HL-60/S4 (cell line): ENCODE results near the gene DOCK6.

Experiments
- in situ Hi-C: fragments of 300-500 bp; cut with MboI; formaldehyde crosslinking; loops from 2 replicates; pipeline ENCODE4 v1.14.3; 2022; ENCODE audit warnings: low sequenced_read_pairs

DOCK6 gene

DNA sequence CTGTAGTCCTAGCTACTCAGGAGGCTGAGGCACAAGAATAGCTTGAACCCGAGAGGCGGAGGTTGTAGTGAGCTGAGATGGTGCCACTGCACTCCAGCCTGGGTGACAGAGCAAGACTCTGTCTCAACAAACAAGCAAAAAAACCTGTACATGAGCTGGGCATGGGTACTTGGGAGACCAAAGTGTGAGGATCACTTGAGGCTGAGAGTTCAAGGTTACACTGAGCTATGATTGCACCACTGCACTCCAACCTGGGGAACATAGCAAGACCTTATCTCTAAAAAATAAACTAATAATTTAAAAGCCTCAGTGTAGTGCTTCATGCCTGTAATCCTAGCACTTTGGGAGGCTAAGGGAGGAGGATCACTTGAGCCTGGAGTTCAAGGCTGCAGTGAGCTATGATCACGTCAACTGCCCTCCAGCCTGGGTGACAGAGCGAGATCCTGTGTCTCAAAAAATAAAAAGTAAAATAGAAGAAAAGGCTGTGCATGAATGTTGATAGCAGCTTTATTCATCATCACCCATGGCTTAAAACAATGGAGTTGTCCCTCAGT is 12.3 kb upstream of the DOCK6 start:
- in situ Hi-C loops: no loop called here

DNA sequence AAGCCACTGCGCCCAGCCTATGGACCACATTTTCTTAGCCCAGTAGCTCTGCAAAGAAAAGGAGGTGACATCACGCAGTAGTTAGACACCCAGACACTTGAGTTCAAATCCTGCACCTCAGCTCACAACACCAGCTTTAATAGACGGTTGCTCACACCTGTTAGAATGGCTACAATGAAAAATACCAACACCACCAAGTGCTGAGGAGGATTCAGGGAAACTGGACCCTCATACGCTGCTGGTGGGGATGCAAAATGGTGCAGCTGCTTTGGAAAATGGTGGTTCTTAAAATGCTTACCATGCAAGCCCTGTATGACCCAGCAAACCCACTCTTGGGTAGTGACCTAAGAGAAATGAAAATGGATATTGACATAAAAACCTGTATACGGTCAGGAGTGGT is 11.7 kb upstream of the DOCK6 start:
- in situ Hi-C loops: no loop called here

DNA sequence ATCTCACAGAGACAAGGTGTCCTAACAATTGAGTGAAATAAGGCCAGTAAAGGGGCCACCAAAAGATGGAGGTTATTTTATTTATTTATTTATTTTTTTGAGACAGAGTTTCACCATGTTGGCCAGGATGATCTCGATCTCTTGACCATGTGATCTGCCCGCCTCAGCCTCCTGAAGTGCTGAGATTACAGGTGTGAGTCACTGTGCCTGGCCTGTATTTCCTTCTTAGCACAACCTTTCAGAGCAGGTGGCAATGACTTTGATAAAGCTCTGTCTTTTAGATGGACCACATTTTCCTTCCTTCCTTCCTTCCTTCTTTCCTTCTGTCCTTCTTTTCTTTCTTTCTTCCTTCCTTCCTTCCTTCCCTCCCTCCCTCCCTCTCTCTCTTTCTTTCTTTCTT is 11.0 kb upstream of the DOCK6 start:
- in situ Hi-C loops: no loop called here

DNA sequence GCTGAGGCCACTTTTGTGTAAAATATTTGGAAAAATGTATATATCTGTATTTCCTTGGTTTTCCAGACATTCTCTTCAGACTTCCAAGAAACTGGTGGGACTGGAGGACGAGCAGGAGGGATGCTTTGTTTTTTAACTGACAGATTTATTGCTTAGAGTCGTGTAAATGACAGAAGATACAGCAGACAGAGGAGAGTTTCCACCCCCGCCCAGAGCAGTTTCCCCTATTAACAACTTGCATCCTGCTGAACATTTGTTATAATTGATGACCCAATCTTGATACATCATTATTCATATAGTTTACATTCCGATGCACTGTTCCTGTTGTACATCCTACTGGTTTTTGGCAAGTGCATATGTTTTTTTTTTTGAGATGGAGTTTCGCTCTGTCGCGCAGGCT is 7.1 kb upstream of the DOCK6 start:
- in situ Hi-C loops: no loop called here

DNA sequence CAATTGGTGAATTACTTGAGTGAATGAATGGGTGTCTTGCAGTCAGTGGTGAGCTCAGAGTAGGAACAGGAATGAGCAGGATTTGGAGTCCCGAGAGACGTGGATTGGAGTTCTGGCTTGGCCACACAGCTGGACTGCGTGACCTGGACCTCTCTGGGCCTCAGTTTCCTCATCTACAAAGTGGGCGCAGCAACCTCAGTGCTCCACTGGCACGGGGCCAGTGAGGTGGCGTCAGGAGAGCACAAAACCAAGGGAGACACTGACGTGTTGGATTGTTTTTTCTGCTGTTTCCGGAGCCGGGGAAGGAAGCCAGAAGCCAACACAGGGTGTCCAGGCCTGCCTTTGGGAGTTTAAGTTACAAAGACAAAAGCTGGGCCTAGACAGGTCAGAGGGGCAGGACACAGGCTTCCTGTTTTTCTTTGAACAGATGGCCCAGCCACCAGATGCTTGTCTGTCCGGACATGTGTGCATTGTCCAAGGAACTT is 6.5 kb upstream of the DOCK6 start:
- in situ Hi-C loops: no loop called here

DNA sequence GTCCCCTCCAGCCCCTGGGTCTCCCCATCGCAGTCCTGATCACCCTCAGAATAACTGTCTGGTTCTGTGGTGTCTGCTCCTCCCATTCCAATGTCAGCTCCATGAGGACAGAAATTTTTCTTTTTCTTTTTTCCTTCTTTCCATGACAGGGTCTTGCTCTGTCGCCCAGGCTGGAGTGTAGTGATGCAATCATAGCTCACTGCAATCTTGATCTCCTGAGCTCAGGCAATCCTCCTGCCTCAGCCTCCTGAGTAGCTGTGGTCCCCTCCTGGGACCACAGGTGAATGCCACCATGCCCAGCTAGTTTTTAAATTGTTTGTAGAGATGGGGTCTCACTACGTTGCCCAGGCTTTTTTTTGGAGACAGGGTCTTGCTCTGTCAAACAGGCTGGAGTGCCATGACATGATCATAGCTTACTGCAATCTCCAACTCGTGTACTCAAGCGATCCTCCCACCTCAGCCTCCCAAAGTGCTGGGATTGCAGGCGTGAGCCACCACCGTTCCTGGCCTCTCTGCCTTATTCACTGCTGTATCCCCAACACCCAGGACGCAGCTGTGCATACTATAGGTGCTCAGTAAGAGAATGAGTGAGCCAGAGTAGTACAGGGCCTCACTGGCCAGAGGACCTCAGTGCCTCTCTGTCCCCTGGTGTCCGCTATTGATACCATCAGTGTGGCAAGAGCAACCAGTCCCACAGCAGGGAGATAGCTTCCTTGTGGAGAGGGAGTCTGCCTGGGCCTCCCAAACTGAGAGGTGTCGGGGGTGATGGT is 5.2 kb upstream of the DOCK6 start:
- in situ Hi-C loops: no loop called here

DNA sequence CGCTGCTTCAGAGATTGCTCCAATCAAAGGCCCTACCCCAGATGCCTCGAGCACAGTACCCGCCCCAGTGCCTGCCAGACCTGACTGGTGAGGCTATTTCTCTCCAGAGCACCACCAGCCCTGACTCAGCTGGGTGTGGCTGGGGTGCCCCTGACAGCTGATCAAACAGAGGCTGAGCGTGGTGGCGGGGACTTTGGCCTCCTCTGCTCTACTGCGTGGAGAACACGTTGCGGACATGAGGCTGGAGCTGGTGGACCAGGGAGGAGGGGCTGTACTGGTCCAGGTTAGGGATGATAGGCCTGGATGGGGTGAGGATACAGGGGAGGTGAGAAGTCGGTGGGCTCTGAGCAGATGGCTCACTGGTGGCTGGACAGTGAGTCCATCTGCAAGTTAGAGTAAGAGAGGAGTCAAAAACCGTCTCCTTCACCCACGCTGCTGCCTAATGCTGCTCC is 3.5 kb upstream of the DOCK6 start:
- in situ Hi-C loops: no loop called here

DNA sequence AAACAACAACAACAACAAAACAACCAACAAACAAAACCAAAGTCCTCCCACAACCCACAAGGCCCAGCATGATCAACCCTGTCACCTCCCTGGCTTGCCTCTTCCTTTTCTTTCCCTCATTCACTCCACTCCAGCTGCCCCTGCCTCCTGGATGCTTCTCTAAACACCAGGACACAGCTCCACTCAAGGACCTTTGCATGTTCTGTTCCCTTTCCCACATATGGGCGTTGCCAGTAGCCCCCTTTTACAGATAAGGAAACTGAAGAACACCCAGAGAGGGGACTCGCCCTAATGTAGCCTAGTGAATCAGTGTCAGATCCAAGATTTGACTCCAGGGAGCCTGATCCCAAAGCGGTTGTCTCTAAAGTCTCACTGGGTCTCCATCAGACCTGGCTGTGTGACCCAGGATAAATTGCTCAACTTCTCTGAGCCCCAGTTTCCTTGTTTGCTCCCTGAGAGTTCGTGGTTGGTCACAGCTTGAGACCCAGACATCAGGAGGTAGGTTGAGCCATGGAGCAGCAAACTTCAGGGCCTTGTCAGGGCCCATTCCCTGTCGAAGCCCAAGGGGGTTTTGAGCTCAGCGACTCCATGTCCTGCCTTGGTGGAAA is 3.0 kb upstream of the DOCK6 start:
- in situ Hi-C loops: no loop called here

DNA sequence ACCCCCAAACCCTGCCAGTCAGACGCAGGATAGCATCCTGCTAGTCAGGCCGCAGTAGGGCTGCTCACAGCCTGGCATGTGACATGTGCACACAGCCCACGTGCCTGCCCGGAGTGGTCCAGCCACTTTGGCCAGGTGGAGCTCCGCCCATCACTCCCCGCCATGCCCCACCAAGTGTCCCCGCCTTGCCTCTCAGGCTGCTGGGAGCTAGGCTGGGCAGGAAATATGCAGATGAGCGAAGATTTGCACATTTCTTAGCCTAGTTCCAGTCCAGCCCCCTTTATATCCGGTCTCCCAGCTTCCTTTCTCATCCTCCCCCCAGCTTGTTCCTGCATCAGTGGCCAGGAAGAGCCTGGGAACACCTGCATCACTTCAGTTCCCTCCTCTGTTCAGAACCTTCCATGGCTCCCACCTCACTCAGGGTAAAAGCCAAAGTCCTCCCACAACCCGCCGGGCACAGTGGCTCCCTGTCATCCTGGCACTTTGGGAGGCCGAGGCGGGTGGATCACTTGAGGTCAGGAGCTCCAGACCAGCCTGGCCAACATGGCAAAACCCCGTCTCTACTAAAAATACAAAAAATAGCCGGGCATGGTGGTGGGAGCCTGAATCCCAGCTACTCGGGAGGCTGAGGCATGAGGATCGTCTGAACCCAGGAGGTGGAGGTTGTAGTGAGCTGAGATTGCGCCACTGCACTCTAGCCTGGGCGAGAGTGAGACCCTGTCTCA is 2.3 kb upstream of the DOCK6 start:
- in situ Hi-C loops: no loop called here

DNA sequence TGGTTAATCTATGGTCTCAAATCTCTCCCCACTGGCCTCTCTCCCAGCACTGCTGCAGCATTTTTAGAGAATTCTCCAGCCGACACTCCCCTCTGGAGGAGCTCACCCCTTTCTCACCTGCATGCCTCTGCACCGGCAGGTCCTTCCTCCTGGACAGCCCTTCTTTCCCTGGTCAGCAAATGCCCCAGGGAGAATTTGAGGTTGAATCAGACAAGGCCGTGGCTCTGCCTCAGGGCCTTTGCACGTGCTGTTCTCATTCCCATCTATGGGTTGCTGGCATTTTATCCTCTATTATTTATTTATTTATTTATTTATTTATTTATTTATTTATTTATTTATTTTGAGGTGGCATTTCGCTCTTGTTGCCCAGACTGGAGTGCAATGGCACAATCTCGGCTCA is 1.4 kb upstream of the DOCK6 start:
- in situ Hi-C loops: no loop called here

DNA sequence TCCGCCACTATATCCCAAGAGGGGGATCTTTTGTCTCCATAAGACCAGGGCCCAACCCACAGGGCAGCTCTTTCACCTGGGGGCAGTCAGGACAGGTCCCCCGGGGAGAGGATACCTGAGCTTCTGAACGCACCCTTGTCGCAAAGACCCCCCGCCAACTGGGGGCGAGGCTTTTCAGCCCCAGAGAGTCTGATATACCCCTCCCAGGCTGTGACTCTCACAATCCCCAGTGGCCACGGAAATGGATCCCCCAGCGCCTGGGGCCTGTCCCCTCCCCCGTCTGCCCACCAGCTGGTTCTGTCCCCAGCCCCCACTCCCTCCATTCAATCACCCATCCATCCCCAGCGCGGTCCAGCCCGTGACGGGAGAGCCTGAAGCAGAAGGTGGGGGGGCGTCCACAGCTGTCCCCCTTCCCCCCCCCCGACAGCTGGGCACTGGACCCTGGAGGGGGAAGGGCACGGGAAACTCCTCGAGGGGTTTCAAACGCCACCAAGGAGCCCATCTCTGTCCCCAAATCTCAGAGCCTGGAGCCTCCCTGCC is 823 bp downstream of the DOCK6 start:
- in situ Hi-C loops: no loop called here

DNA sequence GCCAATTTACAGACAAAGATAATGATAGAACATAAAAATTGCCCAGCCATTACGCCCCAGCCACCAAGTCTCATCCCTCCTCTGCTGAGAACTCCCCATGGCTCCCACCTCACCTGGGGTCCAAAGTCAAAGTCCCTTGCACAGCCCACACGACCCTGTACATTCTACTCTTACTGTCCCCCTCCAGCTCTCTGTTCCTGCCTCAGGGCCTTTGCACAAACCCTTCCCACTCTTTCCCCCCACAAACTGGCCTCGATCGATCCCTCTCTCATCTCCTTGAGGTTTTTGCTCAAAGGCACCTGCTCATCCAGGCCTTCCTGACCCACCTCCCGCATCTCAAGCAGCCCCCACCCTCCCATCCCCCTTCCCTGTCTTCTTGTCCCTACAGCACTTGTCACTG is 1.3 kb downstream of the DOCK6 start:
- in situ Hi-C loops: no loop called here

DNA sequence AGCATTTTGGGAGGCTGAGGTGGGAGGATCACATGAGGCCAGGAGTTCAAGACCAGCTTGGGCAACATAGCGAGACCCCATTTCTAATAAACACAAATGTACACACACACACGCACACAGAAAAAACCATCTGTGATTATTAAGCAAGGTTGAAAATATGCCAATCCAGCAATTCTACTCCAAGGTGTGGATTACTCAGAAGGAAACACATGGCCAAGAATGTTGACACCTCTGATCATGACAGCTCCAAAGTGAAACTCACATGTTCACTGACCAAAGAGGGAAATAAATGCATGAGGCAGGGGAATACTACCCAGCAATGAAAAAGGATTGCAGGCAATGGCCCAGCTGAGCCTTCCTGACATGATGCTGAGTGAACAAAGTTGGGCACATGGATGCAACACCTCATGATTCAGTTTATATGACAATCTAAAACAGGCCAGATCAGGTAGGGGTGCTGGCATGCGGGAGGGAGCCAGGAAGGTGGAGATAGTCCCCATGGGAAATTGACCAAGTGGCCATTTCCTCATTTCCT is 4.4 kb downstream of the DOCK6 start:
- in situ Hi-C loops: no loop called here

DNA sequence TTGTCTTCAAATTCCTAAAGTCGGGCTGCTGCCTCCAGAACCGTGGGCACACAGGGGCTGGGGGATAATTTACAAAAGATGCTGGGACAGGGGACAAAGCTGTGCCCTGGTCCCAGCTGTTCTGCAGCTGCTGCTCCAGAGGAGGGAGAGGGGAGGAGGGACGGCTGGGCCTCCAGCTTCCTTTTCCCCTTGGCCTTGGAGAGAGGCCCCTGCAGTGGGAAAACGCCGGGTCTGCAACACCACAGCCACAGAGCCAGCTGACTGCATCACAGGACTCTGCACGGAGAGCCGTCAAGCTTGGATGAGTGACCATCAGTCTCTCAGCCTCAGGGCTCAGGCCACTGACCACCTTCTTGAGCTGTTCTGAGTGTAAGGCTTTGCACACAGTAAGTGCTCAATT is 6.1 kb downstream of the DOCK6 start:
- in situ Hi-C loops: no loop called here

DNA sequence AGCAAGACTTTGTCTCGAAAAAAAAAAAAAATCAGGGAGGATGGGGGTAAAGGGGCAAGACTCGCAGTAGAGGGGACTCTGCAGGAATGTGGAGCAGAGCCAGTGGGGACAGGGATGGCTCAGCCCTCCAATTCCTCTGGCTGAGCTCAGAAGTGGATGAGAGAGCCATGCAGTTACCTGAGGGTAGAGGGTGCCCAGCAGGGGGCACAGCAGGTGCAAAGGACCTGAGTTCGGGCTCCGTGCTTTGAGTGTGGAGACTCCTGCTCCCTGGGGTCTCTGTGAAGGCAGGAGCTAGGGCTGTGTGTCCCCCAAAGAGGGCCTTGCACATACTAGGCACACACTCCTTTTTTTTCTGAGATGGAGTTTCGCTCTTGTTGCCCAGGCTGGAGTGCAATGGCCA is 7.7 kb downstream of the DOCK6 start:
- in situ Hi-C loops: no loop called here

DNA sequence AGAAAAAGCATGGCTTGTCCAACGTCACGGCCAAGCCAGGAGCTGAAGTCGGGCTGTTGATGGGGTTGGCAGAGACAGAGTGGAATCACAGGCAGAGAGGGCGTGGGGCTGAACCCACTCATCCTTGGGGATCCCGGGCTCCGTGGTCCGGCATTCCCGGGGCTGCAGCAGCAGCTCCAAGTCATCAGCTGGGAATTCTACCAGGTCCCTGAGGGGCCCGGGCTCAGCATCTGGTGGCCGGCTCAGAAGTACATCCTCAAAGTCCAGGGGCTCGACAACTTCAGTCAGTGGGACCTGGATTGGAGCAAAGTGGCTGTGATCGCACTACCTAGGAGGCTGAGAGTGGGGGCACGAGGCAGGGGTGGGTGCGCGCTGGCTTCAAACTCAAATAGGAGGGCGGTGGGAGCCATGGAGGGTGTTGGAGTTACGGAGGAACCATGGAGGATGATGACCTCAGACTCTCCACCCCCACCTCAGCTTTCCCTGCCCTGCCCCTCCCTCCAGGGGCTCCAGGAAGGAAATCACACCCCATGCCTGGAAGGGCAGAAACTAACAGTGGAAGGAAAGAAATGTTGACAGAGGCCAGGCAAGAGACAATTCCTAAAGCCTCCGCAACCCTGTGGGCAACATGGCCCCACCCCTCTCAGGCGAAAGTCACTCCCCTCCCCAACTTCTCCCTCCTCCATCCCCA is 9.5 kb downstream of the DOCK6 start:
- in situ Hi-C loops: no loop called here

DNA sequence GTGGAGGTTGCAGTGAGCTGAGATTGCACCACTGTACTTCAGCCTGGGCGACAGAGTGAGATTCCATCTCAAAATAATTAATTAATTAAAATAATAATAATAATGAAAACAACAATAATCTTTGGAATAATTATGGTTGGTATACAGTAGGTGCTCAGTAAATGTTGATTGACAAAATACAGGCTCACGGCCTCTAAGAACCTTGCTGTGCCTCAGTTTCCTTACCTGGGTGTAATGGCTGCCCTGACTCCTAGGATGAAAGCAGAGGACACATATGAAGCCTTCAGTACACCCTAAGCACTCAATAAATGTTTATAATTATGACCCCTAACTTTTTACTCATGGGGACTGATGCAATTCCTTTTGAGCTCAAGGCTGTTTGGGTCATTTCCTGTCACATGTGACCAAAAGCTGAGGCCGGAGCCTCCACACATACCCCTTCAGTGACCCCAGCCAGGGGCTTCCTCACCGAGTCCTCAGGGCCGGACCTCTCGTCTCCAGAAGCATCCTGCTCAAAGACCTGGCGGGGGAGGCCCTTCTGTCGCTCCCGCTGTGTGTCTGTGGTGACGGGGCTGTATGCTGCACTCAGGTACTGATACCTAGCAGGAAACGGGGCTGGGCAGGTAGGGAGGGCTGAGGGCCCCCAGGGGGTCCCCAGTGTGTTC is 10.5 kb downstream of the DOCK6 start:
- in situ Hi-C loops: no loop called here

DNA sequence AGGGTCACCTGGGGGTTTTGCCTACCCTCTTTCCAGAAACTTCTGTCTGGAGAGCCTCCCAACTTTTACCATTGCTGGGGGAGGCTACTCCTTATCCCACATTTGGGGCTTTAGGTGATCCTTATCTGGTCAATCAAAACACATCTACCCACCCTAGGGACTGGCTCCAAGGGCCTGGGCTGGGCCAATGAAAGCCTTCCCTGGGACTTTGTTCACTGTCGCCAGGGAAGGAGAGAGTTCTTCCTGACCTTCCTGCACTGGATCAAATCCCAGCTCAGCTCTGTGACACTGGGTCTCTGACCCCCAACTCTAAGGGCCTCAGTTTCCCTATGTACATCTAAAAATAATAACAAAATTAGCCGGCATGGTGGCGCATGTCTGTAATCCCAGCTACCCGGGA is 11.1 kb downstream of the DOCK6 start:
- in situ Hi-C loops: no loop called here

DNA sequence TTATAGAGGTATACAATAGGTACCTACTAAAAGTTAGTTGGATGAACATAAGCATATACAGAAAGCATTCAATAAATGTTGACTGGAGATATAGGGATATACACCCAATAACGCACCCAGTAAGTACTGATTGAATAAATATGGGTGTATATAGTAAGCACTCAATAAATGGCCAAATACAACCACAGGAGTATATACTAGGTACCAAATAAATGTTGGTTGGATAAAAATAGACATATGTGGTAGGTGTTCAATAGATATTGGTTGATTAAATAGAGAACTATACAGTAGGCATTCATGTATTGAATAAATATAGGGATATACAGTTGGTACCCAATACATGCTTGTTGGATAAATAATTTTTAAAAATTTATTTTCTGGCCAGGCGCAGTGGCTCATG is 13.5 kb downstream of the DOCK6 start:
- in situ Hi-C loops: no loop called here

DNA sequence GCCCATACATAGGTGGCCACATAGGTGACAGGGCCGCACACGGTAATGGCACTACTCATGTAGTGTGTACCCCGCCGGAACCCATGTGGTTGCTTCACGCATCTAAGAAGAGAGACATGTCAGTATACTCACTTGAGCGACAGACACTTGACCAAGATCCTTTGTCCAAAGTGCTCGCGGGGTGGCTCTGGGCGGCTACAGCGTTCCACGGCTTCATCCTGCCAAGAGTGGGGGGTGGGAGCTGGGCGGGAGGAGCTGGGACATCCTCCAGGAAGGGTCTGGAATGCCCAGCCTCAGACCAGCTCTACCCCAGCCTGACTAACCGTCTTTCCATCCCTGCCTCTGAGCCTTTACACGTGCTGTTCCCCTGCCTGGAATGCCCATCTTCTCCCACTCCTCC is 14.4 kb downstream of the DOCK6 start:
- in situ Hi-C loops: no loop called here
